ENCODE results near the gene GBF1. TPM values are rescaled to one million over a fixed set of nuclear protein-coding genes. Genes with fewer than 3 reads are reported as not detected.
"Not testable (repeated sequence)": the region's sequence is repeated elsewhere in the genome, so short reads cannot be mapped to it uniquely, and the experiment has no call there.

Gene GBF1
- total RNA-seq, 1 donor from 2014 or later: 40.3 TPM

- intact Hi-C loops (cut with DNase I): no loop called here
- H3K27me3 ChIP-seq (ENCODE audit: low read depth): peaks cover 3% of the 10 kb centered on the region
- H3K36me3 ChIP-seq: no peaks in the 10 kb centered on the region
- no peak overlapping the region for H3K4me3 ChIP-seq
- no peak overlapping the region for H3K27ac ChIP-seq
- H3K4me1 ChIP-seq: no peaks in the 10 kb centered on the region
- H3K9me3 ChIP-seq: peaks cover 8% of the 10 kb centered on the region
- DNase-seq (no peak), ATAC-seq (no peak)
- TF ChIP-seq CTCF (IDR thresholded peaks at IDR 0.05): no peak
These were observed 42.9 kb upstream of the GBF1 start for GRCh38 chr10:102202386-102202785.

GRCh38 chr10:102208311-102209035, 36.9 kb upstream of the GBF1 start:
- H3K9me3 ChIP-seq: peaks cover 8% of the 10 kb centered on the region
- H3K36me3 ChIP-seq: no peaks in the 10 kb centered on the region
- H3K27me3 ChIP-seq (ENCODE audit: low read depth): no peaks in the 10 kb centered on the region
- no peak overlapping the region for H3K27ac ChIP-seq
- intact Hi-C loops (cut with DNase I): no loop called here
- no peak overlapping the region for H3K4me3 ChIP-seq
- no peak for ATAC-seq
- no peak for TF ChIP-seq CTCF (IDR thresholded peaks at IDR 0.05)
- no peaks in the 10 kb centered on the region for H3K4me1 ChIP-seq
- no peak for DNase-seq

- no peak overlapping the region for H3K27ac ChIP-seq
- TF ChIP-seq CTCF (IDR thresholded peaks at IDR 0.05): no peak
- no peak for ATAC-seq
- DNase-seq: no peak
- no peak overlapping the region for H3K4me3 ChIP-seq
- H3K27me3 ChIP-seq (ENCODE audit: low read depth): no peaks in the 10 kb centered on the region
- no peaks in the 10 kb centered on the region for H3K36me3 ChIP-seq
- H3K9me3 ChIP-seq: no peaks in the 10 kb centered on the region
- no peaks in the 10 kb centered on the region for H3K4me1 ChIP-seq
- intact Hi-C loops (cut with DNase I): no loop called here
These were observed 33.6 kb upstream of the GBF1 start for GRCh38 chr10:102211615-102212299.

DNA sequence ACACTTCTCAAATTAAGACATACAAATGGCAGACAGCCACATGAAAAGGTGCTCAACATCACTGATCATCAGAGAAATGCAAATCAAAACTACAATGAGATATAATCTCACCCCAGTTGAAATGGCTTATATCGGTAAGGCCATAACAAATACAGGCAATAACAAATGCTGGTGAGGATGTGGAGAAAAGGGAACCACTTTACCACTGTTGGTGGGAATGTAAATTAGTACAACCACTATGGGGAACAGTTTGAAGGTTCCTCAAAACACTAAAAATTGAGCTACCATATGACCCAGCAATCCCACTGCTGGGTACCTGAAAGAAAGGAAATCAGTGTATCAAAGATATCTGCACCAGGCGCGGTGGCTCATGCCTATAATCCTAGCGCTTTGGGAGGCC, 31.7 kb upstream of the GBF1 start:
- H3K9me3 ChIP-seq; ATAC-seq; H3K27ac ChIP-seq; H3K4me1 ChIP-seq; H3K36me3 ChIP-seq; H3K27me3 ChIP-seq (ENCODE audit: low read depth); intact Hi-C loops (cut with DNase I); DNase-seq; H3K4me3 ChIP-seq: not testable (repeated sequence)

DNA sequence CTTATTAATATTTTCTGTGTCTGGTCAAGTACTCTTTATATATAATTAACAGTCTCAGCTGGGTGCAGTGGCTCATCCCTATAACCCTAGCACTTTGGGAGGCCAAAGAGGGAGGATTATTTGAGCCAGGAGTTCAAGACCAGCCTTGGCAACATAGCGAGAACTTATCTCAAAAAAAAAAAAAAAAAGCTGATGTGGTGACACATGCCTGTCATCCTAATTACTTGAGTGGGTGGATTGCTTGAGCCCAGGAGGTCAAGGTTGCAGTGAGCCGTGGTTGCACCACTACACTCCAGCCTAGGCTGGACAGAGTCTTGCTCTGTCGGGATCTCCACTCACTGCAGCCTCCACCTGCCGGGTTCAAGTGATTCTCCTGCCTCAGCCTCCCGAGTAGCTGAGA, 26.0 kb upstream of the GBF1 start:
- DNase-seq: no peak
- no peaks in the 10 kb centered on the region for H3K4me1 ChIP-seq
- no peak for TF ChIP-seq CTCF (IDR thresholded peaks at IDR 0.05)
- ATAC-seq: no peak
- H3K27me3 ChIP-seq (ENCODE audit: low read depth): no peaks in the 10 kb centered on the region
- intact Hi-C loops (cut with DNase I): no loop called here
- H3K27ac ChIP-seq: no peak overlapping the region
- no peaks in the 10 kb centered on the region for H3K9me3 ChIP-seq
- H3K36me3 ChIP-seq: no peaks in the 10 kb centered on the region
- H3K4me3 ChIP-seq: no peak overlapping the region

DNA sequence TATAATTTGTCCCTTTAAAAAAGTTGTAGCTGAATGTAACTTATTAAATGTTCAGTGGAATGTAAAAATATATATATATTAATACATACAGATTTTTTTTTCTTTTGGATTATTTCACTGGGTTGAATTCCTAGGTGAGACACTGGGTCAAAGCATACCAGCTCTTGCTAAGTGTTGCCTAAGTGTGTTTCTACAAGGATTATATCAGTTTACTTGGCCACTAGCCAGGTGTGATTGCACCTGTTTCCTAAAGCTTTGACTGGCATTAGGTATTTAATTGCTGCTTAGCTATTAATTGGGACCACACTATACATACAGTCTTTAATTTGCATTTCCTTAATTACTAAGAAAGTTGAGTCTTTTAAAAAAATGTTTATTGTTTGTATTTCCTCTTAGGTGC, 24.7 kb upstream of the GBF1 start:
- no peaks in the 10 kb centered on the region for H3K9me3 ChIP-seq
- no peak overlapping the region for H3K27ac ChIP-seq
- peaks cover 6% of the 10 kb centered on the region for H3K4me1 ChIP-seq
- intact Hi-C loops (cut with DNase I): no loop called here
- ATAC-seq (no peak), DNase-seq (no peak)
- H3K4me3 ChIP-seq: no peak overlapping the region
- no peaks in the 10 kb centered on the region for H3K36me3 ChIP-seq
- TF ChIP-seq CTCF (IDR thresholded peaks at IDR 0.05): no peak
- no peaks in the 10 kb centered on the region for H3K27me3 ChIP-seq (ENCODE audit: low read depth)
